GM12891 (cell line): ENCODE measurements around the gene CCDC191.

Experiments used
- POLR2A ChIP-seq: IDR thresholded peaks from 2 replicates; pipeline ENCODE4 v1.6.1; 2011; ENCODE audit warnings: low read depth, low read length, control low read depth
- POLR2AphosphoS5 ChIP-seq: IDR thresholded peaks from 2 replicates; pipeline ENCODE4 v1.6.1; 2011; ENCODE audit warnings: low read depth, low read length, control low read depth
- TAF1 ChIP-seq: IDR thresholded peaks from 2 replicates; pipeline ENCODE4 v1.6.1; 2011; ENCODE audit warnings: low read depth, low read length, control low read depth

DNA sequence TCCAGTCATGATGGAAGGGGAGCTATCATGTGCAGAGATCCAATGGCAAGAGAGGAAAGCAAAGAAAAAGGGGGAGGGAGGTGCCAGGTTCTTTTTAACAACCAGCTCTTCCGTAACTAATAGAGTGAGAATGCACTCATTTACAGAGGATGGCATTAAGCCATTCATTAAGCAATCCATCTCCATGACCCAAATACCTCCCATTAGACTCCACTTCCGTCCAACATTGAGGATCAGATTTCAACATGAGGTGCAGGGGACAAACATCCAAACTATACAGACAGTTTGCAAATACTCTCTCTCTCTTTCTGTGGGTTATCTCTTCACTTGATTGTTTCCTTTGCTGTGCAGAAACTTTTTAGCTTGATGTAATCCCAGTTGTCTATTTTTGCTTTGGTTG lies 87.3 kb downstream of the CCDC191 start:
- TF ChIP-seq POLR2A (no peak), TAF1 (no peak), POLR2AphosphoS5 (no peak)
